ENCODE measurements around the gene RPS6KA2.

DNA sequence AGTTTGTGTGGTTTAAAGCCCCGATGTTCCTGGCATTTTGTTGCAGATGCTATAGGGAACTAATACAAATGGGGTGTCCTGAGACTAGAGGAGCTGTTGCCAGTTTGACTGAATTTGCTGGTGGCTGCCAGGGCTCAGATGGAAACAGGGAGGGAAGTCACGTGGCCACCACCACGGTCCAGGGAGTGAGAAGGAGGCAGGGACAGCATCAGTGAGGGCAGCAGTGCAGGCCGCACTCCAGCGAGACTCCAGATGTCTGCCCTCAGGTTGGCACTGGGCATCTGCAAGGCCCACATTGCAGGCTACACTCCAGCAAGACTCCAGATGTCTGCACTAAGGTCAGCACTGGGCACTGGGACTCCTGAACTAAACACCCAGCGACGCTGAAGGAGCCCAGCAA lies 126.8 kb downstream of the RPS6KA2 start:
- TF ChIP-seq, protein P1, sequence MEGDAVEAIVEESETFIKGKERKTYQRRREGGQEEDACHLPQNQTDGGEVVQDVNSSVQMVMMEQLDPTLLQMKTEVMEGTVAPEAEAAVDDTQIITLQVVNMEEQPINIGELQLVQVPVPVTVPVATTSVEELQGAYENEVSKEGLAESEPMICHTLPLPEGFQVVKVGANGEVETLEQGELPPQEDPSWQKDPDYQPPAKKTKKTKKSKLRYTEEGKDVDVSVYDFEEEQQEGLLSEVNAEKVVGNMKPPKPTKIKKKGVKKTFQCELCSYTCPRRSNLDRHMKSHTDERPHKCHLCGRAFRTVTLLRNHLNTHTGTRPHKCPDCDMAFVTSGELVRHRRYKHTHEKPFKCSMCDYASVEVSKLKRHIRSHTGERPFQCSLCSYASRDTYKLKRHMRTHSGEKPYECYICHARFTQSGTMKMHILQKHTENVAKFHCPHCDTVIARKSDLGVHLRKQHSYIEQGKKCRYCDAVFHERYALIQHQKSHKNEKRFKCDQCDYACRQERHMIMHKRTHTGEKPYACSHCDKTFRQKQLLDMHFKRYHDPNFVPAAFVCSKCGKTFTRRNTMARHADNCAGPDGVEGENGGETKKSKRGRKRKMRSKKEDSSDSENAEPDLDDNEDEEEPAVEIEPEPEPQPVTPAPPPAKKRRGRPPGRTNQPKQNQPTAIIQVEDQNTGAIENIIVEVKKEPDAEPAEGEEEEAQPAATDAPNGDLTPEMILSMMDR (IDR thresholded peaks at IDR 0.05) = no peak
- no peak for TF ChIP-seq POLR2A (IDR thresholded peaks at IDR 0.05)
